GM21528 (cell line): Measurements from ENCODE around the gene CALHM2.

Experiments
- ATAC-seq: cut with Tn5 transposase; IDR thresholded peaks from one replicate; pipeline ENCODE4 v1.9.1; 2021; ENCODE audit warnings: mild to moderate bottlenecking, moderate library complexity; ENCODE audit not compliant: unreplicated experiment, low FRiP score

CALHM2 gene

DNA sequence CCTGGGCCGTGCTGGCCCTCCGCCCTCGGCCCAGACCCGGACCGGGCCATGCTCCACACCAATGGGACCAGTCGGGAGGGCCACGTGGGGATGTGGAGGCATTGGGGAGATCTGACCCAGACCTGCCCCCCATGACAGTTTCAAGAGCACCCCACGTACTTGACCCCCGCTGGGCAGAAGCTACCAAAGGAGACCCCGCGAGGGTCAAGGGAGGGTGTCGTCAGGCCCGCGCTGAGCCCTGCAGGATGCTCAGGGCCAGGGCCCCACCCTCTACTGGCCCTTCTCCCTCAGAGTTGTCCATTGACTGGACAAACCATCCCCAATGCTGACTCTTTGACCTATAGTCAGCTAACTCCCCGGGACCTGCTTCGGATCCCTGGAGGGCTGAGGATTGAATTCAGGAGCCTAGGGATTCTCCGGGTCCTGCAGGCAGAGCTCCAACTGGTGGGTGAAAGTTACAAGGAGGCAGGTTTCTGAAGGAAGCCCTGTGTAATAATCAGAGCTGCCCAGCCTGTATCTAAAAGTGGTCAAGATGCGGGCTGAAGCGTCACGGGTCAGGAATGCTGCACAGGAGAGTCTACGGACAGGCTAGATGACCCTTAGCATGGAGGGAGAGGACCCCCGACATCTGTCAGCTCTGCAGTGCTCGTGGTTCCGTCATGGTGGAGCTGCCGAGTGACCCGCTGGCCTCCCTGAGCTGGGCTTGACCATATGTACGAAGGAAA lies 498 bp upstream of the CALHM2 start:
- peak; percentile 10 for ATAC-seq

DNA sequence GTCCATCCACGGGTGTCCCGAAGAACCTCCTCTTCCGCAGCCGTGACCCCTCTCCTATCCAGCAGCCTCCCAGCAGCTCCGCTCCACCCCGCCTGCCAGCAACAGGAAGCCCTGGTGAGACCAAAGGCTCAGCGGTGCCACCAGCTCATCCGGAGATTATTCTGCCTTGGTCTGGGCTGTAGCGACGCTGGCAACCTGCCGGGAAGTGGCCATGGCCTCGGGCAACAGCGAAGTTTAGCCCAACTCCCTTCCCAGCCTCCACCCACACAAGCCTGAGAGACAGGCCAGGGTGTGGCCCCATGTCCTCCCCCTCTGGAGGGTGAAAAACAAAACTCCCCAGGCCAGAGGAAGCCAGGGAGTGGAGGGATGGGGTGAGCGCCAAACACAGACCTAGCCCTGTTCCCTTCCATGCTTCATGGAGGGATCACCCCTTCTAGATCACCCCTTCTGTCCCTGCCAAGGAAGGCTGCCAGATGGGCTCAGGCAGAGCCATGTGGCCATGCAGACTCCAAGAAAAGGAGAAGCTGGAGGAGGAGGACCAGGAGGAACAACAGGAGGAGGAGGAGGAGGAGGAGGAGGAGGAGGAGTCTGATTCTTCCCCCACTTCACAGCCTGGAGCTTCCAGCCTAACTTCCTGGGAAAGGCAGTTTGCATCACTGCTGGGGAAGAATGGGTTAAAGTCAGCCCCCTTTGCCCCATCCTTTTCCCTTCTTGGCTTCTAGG lies 918 bp downstream of the CALHM2 start:
- no peak for ATAC-seq

- no peak for ATAC-seq
These were observed 1.9 kb downstream of the CALHM2 start for GRCh38 chr10:103450201-103450695.

GRCh38 chr10:103449208-103450144 lies 2.7 kb downstream of the CALHM2 start:
- no peak for ATAC-seq

DNA sequence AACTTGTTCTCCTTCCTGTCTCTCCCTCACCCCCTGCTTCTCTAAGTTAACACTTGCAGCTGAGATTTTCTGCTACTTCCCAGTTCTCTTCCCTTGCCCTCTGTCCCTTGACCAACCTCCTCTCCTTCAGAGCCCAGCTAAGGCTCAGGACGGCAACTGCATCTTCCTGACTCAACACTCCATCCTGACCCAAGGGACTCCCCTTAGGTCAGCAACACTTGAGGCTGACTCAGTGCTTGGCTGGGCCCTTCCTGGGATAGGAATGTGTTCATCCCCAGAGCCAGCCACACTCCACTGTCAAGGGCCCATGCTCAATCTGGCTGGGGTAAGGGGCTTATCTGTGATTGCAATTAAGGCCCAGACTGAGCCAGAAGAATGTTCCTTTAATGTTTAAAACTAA lies 3.4 kb downstream of the CALHM2 start:
- ATAC-seq, result no peak

GRCh38 chr10:103447187-103447586 lies 5.0 kb downstream of the CALHM2 start:
- ATAC-seq, result no peak

GRCh38 chr10:103445767-103446567 lies 6.2 kb downstream of the CALHM2 start:
- no peak for ATAC-seq

GRCh38 chr10:103445366-103445765 lies 6.8 kb downstream of the CALHM2 start:
- ATAC-seq, result no peak

DNA sequence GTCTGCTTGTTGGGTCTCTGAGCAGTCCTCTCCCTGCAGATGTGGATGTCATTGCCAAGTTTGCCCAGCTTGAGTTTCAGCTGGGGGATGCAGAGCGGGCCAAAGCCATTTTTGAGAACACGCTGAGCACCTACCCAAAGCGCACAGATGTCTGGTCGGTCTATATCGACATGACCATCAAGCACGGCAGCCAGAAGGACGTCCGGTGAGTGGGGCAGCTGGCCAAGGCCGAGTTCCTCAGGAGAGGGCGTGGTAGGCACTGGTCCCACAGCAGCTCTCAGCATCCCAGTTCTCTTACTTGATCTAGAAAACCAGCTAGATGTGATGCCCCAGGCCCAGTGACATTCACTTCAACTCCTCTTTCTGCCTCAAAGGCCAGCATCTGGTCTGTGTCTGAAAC lies 7.7 kb downstream of the CALHM2 start:
- ATAC-seq, result no peak

DNA sequence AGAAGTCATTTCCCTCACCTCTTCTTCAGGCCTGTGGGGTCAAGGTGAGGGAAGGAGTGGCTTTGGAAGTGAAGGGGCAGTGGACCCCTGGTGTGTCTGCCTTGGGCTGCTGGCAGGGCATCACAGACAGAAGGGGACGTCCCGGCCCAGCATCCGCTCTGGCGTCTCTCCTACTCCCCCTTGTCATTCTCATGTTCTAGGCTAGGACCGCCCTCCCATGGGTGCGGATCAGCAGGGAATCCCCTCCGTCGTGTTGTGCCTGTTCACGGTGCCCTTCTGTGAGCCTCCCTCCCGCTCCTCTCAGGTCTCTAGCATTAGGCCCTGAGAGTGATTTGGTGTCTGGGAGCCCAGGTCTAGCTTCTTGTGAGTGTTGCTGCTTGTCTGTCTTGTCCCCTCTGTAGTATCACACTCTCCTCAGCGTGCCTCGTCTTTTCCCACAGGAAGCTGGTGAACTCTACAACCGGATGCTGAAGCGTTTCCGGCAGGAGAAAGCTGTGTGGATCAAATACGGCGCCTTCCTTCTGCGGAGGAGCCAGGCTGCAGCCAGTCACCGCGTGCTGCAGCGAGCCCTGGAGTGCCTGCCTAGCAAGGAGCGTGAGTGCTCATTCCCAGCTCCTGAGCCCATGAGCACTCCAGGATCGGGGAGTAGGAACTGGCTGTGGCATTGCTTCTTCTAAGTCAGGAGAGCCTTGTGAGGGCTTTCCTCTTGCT lies 8.5 kb downstream of the CALHM2 start:
- no peak for ATAC-seq

- no peak for ATAC-seq
These were observed 10.1 kb downstream of the CALHM2 start for GRCh38 chr10:103442031-103442461.

DNA sequence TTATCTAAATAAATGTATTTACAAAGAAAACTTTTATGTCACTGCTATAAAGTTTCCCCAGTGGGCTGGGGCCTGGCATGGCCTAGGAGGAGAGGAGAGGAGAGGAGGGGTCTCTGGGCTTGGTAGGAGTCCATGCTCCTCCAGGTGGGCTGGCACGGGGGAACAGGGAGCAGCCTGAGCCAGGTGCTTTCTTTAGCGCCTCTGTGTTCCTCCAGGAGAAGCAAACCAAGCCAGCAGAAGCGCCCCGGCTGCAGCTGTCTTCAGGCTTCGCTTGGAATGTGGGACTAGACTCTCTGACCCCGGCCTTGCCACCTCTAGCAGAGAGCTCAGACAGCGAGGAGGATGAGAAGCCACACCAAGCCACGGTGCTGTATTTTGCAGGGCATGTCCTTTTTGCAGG lies 10.6 kb downstream of the CALHM2 start:
- ATAC-seq, result no peak

DNA sequence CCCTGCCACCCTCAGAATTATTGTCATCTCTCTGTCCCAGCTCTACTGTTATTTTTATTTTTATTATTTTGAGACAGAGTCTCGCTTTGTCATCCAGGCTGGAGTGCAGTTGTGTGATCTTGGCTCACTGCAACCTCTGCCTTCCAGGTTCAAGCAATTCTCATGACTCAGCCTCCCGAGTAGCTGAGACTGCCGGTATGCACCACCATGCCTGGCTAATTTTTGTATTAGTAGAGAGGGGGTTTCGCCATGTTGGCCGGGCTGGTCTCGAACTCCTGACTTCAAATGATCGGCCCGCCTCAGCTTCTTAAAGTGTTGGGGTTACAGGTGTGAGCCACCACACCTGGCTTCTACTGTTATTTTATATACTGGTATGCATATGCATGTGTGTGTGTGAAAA lies 11.0 kb downstream of the CALHM2 start:
- ATAC-seq, result no peak

DNA sequence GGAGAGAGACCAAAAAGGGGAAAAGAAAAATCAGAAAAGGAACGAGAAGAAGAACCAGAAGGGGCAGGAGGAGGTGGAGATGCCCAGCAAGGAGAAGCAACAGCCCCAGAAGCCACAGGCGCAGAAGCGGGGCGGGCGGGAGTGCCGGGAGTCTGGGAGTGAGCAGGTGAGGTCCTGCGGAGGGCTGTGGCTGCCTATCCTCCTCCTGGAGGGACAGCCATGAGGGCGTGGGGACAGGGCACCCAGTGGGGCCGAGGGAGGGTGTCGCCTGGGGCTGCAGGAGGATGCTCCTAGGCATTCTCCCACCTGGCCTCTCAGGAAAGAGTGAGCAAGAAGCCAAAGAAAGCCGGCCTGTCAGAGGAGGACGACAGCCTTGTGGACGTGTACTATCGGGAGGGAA lies 11.8 kb downstream of the CALHM2 start:
- no peak for ATAC-seq

GRCh38 chr10:103439776-103440175 lies 12.4 kb downstream of the CALHM2 start:
- ATAC-seq, result no peak

DNA sequence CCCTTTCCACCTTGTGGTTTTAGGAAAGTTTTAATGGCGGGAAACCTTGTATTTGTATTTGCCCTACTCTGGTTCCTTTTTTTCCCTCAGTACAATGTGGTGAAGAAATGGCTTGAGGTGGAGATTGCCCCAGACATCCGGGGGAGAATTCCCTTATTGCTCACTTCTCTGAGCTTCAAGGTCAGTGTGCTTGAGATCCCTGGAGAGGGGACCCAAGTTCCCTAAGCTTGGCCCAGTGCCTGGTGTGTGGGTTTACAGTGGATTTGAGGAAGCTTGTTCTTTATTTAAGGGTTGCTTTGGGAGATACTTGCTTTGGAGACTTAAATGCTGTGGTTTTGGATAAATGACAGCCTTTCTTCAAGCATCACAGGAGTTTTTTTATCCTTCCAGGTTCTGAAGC lies 18.3 kb downstream of the CALHM2 start:
- ATAC-seq, result no peak

DNA sequence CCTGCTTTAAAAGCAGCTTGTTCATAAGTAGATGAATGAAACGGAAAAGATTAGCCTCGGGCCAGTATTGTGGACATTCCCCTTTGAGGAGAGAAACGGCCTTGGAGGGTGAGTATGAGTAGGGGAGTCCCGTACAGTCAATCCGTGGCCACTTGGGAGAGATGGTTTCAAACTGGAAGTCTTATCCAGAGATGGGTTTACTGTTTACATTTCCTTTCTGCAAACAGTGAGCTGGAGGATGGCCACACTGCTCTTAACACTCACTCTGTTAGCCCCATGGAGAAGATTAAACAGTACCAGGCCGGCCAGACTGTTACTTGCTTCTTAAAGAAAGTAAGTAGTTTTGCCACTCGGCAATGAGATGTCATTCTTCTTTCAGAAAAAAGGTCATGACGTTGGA lies 20.3 kb downstream of the CALHM2 start:
- ATAC-seq, result no peak

- no peak for ATAC-seq
These were observed 22.5 kb downstream of the CALHM2 start for GRCh38 chr10:103429647-103430046.

- no peak for ATAC-seq
These were observed 23.1 kb downstream of the CALHM2 start for GRCh38 chr10:103428989-103429643.
